Right cardiac atrium (tissue), 5 donors: Measurements from ENCODE around the gene GPR63. TPM values are rescaled to one million over a fixed set of nuclear protein-coding genes. Genes with fewer than 3 reads are reported as not detected.
"Not testable (repeated sequence)": the region's sequence is repeated elsewhere in the genome, so short reads cannot be mapped to it uniquely, and the experiment has no call there.

ENCODE experiments used
- ATAC-seq, 2 donors: fragments of 200-7000 bp; cut with Tn5 transposase; one replicate each; pipeline versions ENCODE4 v1.8.0 to v1.9.1; 2020; ENCODE audit warnings: moderate library complexity in 2 of 2, mild to moderate bottlenecking in 1 of 2
- DNase-seq, 3 donors: peaks; one replicate each; pipeline ENCODE4 v3.0.0-alpha.2; 2020
- H3K27ac ChIP-seq: one replicate; pipeline ENCODE4 v1.5.1; 2013; ENCODE audit warnings: mild to moderate bottlenecking, low read length, control low read depth, moderate library complexity
- H3K27me3 ChIP-seq: one replicate; pipeline ENCODE4 v1.6.1; 2013; ENCODE audit not compliant: control insufficient read depth, insufficient read depth
- H3K4me1 ChIP-seq: one replicate; pipeline ENCODE4 v1.6.1; 2013; ENCODE audit warnings: low read length; ENCODE audit not compliant: control insufficient read depth, insufficient read depth
- H3K4me3 ChIP-seq: one replicate; pipeline ENCODE4 v1.5.1; 2013; ENCODE audit warnings: low read length, control low read depth
- H3K9me3 ChIP-seq: one replicate; pipeline ENCODE4 v1.6.1; 2013; ENCODE audit warnings: low read length; ENCODE audit not compliant: control insufficient read depth
- WGBS: extraction: QIAGEN DNeasy Blood & Tissue Kit; methylation state at CpG from one replicate; pipeline ENCODE4 v1.1.7; 2013; 5-methylcytosine and 5-hydroxymethylcytosine counted together
- intact Hi-C, 4 donors: fragments of 100-400 bp; cut with DNase I; formaldehyde crosslinking; loops; one replicate each; pipeline versions ENCODE4 v1.11.0 to v1.14.0; 2022 to 2023
- long read RNA-seq, 4 donors: library from polyadenylated mRNA; unstranded; transcript quantifications; one replicate each; pipeline ENCODE4 v2.0.0, GENCODE V29; 2020 to 2021
- polyA plus RNA-seq: library from polyadenylated mRNA; stranded (reverse); fragments of 200-250 nt; gene quantifications from one replicate; pipeline ENCODE4 v1.2.3, GENCODE V29; 2013
- total RNA-seq, 4 donors: library from RNA; stranded (reverse); fragmentation: NEBNext Ultra II Directional; extraction: Animal tissue kit (Norgen Biotek cat#: 25700); gene quantifications; one replicate each; pipeline ENCODE4 v1.2.1, GENCODE V29; 2021
- donor health status: healthy with polysubstance abuse.
- donor health status: DM: no; HTN: yes; CAD: no.
- donor health status: DM: no; HTN: no; CAD: no.
- donor health status: DM: no; HTN: yes; CAD: no; lungs with severe emphysema.
- donor health status: DM: yes; HTN: yes; CAD: no.

GPR63 gene
- total RNA-seq, result under 1 TPM; 0.31 to 0.63 (median 0.43) TPM
- polyA plus RNA-seq, result 0.29 TPM
- long read RNA-seq, donor 1, full-length matches to known transcripts, result 2 of 2 reads
- long read RNA-seq, donor 1, partial matches to known transcripts, result 0 of 2 reads
- long read RNA-seq, donor 1, other reads (novel, unspliced or antisense), result 0 of 2 reads
- long read RNA-seq, donor 2, result 0 reads
- long read RNA-seq, donor 3, result 0 reads
- long read RNA-seq, donor 4, full-length matches to known transcripts, result 1 of 1 reads
- long read RNA-seq, donor 4, partial matches to known transcripts, result 0 of 1 reads
- long read RNA-seq, donor 4, other reads (novel, unspliced or antisense), result 0 of 1 reads

- Histone ChIP-seq H3K4me3 (peak within 1 kb of the TSS; percentile 76), H3K27ac (no peak within 1 kb of the TSS), H3K27me3 (no peaks in the 10 kb centered on the region), H3K9me3 (no peaks in the 10 kb centered on the region), H3K4me1 (no peaks in the 10 kb centered on the region)
- peak; percentile 92 to 95 for ATAC-seq
- under 1% methylated on average over 80 of the region's 80 CpGs for WGBS
- intact Hi-C loops, result no loop called here
- DNase-seq, result peak; percentile 65 to 80 (median 78)
Observed at GRCh38 chr6:96837081-96837971, at the start of gene GPR63. Gene GPR63, minus strand, starts transcription at chr6:96837477. Its CDS starts 37,746 bp downstream, at chr6:96799731.

DNA sequence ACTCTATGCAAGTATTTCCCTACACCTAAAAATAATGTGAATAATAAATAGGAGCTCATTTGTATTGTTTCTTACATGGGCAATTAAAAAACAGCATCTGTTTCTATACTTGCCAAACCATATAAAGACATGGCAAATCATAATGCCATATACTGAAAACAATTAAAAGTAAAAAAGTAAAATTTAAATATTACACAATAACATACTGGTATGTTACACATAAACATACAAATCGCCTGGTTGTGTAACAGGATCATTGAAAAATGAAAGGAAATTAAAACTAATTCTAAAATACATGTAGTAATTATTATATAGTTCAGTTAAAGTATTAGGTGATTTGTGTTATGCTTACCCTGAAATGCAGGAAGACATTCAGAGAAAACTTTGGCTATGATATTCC is 49.2 kb upstream of the GPR63 start:
- no peak for ATAC-seq
- intact Hi-C loops, result no loop called here
- WGBS, result 88% methylated on average over 1 of the region's 1 CpG
- H3K27me3 ChIP-seq, result no peaks in the 10 kb centered on the region
- no peak overlapping the region for H3K4me3 ChIP-seq
- no peaks in the 10 kb centered on the region for H3K4me1 ChIP-seq
- H3K9me3 ChIP-seq, result no peaks in the 10 kb centered on the region
- no peak for DNase-seq
- no peak overlapping the region for H3K27ac ChIP-seq

DNA sequence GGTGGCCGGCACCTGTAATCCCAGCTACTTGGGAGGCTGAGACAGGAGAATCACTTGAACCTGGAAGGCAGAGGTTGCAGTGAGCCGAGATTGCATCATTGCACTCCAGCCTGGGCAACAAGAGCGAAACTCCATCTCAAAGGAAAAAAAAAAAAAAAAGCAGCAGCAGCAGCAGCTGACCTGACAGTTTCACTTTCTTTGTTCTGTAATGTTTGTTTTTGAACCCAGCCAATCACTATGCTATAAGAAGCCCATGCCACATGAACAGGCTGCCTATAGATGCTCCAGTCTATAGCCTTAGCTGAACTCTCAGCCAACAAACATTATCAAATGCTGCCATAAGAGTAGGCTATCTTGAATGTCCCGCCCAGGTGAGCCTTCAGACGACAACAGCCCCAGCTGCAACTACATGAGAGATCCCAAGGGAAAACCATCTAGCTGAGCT is 47.9 kb upstream of the GPR63 start:
- 75% methylated on average over 5 of the region's 5 CpGs for WGBS
- H3K4me3 ChIP-seq, H3K27me3 ChIP-seq, H3K4me1 ChIP-seq, H3K27ac ChIP-seq, intact Hi-C loops, ATAC-seq, DNase-seq, H3K9me3 ChIP-seq: not testable (repeated sequence)

DNA sequence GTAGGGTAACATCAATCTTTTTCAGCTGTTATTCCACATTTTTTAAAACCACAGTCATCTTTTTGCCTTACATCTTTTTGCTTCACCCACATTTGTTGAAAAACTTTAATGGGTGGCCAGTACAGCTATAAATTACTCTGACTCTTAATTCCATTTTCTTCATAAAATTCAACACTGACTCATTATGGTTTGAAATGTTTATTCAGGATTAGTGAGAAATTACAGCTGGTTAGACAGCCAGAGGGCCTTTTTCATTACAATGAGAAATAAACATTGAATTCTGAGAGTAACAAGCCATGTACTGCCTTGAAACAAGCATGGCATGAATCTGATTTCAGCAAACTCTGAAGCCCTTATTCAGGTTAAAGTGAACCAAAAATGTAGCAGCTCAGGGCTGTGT is 40.9 kb upstream of the GPR63 start:
- H3K4me1 ChIP-seq, result no peaks in the 10 kb centered on the region
- no peak overlapping the region for H3K27ac ChIP-seq
- DNase-seq (no peak), ATAC-seq (no peak)
- H3K9me3 ChIP-seq, result no peaks in the 10 kb centered on the region
- no peak overlapping the region for H3K4me3 ChIP-seq
- intact Hi-C loops, result no loop called here
- no peaks in the 10 kb centered on the region for H3K27me3 ChIP-seq

GRCh38 chr6:96876886-96877545 is 39.7 kb upstream of the GPR63 start:
- 89% methylated on average over 9 of the region's 9 CpGs for WGBS

GRCh38 chr6:96872976-96873375 is 35.7 kb upstream of the GPR63 start:
- WGBS, result 75% methylated on average over 1 of the region's 1 CpG
- H3K27ac ChIP-seq, result no peak overlapping the region
- H3K4me3 ChIP-seq, result no peak overlapping the region
- no peaks in the 10 kb centered on the region for H3K9me3 ChIP-seq
- intact Hi-C loops, result no loop called here
- no peaks in the 10 kb centered on the region for H3K4me1 ChIP-seq
- no peak for DNase-seq
- no peak for ATAC-seq
- H3K27me3 ChIP-seq, result no peaks in the 10 kb centered on the region

More at GRCh38 chr6:96876886-96877545, 39.7 kb upstream of the GPR63 start:
- H3K4me1 ChIP-seq, result no peaks in the 10 kb centered on the region
- no peak overlapping the region for H3K4me3 ChIP-seq
- no peaks in the 10 kb centered on the region for H3K27me3 ChIP-seq
- no peaks in the 10 kb centered on the region for H3K9me3 ChIP-seq
- intact Hi-C loops, result no loop called here
- no peak overlapping the region for H3K27ac ChIP-seq
- ATAC-seq (no peak), DNase-seq (no peak)

GRCh38 chr6:96865055-96865405 is 27.8 kb upstream of the GPR63 start:
- no peak for ATAC-seq
- Histone ChIP-seq H3K27ac (no peak overlapping the region), H3K4me3 (no peak overlapping the region), H3K9me3 (no peaks in the 10 kb centered on the region), H3K27me3 (no peaks in the 10 kb centered on the region), H3K4me1 (no peaks in the 10 kb centered on the region)
- WGBS, result 84% methylated on average over 3 of the region's 3 CpGs
- no peak for DNase-seq
- intact Hi-C loops, result no loop called here

- 81% methylated on average over 3 of the region's 3 CpGs for WGBS
- intact Hi-C loops, result no loop called here
- no peaks in the 10 kb centered on the region for H3K4me1 ChIP-seq
- no peak for DNase-seq
- no peaks in the 10 kb centered on the region for H3K27me3 ChIP-seq
- H3K4me3 ChIP-seq, result no peak overlapping the region
- no peak overlapping the region for H3K27ac ChIP-seq
- no peaks in the 10 kb centered on the region for H3K9me3 ChIP-seq
- no peak for ATAC-seq
Observed at GRCh38 chr6:96864216-96865054, 27.2 kb upstream of the GPR63 start.

DNA sequence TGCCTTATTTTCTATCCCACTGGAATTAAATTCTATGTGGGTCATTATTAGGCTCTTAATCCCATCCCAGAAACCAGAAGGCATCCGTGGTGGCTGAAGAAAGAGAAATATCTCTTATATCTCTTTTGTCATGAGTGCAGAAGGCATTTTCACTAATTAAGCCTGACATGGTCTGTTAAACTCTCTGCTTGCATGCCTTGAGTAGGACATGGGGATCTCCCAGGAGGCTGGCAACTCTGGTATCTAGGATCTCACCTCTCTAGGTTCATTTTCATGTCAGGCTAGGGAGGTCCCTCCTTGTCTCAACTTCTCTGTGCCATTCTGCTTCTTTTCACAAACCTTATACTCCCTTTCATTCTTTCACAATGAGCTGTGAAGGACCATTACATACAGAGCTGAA is 25.3 kb upstream of the GPR63 start:
- no peak overlapping the region for H3K4me3 ChIP-seq
- DNase-seq, result no peak
- WGBS, result 33% methylated on average over 1 of the region's 1 CpG
- no peaks in the 10 kb centered on the region for H3K4me1 ChIP-seq
- no peak for ATAC-seq
- H3K27ac ChIP-seq, result no peak overlapping the region
- intact Hi-C loops, result no loop called here
- H3K27me3 ChIP-seq, result no peaks in the 10 kb centered on the region
- H3K9me3 ChIP-seq, result no peaks in the 10 kb centered on the region

DNA sequence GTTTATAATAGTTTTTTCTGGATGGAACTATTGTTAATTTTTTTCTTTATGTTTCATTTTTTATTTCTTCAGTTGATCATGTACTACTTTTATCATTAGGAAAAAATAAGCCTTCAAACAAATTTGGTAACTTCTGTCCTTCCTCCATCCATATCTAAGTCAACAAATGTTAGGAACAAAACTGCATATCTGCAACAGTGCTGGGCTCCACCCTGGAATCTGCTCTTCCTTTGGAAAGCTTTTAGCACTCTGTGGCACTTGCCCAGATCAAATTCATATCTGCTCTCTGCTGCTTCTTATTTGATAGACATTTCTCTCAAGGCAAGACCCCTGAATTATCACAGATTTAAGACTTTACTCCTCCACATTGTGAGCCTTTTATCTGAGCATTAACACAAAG is 24.3 kb upstream of the GPR63 start:
- DNase-seq (no peak), ATAC-seq (no peak)
- H3K27me3 ChIP-seq, result no peaks in the 10 kb centered on the region
- no peaks in the 10 kb centered on the region for H3K4me1 ChIP-seq
- H3K27ac ChIP-seq, result no peak overlapping the region
- intact Hi-C loops, result no loop called here
- no peak overlapping the region for H3K4me3 ChIP-seq
- H3K9me3 ChIP-seq, result no peaks in the 10 kb centered on the region
